Measurements from ENCODE around the gene STIL. TPM values are rescaled to one million over a fixed set of nuclear protein-coding genes. Genes with fewer than 3 reads are reported as not detected.

The STIL gene
- total RNA-seq = 10 to 100 TPM in 1 of 4 donors, 1 to 10 TPM in 3; 3.4 to 16.3 (median 6.5) TPM

DNA sequence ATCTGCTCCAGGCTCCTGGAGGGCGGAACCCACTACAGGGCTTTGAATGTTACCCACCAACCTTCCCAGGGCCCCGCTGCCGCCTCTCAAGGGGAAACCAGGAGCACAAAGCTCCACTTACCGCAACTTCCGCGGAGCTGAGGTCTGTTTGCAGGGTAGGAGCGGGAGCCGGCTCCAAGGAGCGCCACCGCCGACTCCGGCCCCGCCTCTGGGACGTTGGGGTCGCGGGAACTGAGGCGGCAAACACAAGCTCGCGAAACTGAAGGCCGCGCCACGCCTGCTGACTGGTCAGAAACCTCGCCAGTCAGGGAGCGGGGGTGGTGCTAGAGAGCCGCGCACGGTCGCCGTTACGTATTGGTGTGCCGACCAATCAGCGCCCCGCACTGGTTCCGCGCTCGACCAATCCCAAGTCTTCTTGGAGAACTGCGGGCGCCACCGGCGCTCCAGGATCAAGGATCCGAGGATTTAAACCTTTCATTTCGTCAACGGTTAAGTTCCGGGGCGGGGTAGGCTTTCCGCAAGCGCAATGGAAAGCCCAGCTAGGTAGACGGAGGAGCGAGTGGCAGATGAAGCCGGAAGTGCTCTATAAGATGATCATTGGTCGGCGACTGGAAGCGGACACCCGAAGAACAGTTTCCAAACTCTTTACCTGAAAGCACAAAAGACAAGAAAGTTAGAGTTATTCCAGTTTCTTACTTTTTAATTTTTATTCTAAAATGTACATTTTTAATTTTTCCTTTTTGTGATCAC is at the start of gene STIL:
Gene STIL (minus strand): TSS at position 233 of the 750 bp plus-strand sequence. CDS start 3,828 bp downstream, outside the sequence.
- intact Hi-C loops (cut with DNase I; ENCODE audit: low total_unique reads) = no loop called here
- H3K27me3 ChIP-seq = no peaks in the 10 kb centered on the region
- TF ChIP-seq POLR2A (IDR thresholded peaks at IDR 0.05) = peak; percentile 88
- no peak for TF ChIP-seq CTCF (IDR thresholded peaks at IDR 0.05)
- peak; percentile 75 to 91 (median 87) for TF ChIP-seq POLR2AphosphoS5 (IDR thresholded peaks at IDR 0.05)
- no peaks in the 10 kb centered on the region for H3K36me3 ChIP-seq
- H3K9me3 ChIP-seq = no peaks in the 10 kb centered on the region
- H3K4me1 ChIP-seq = peaks cover 0 to 16% (median 7%) of the 10 kb centered on the region in 4 donors
- H3K4me3 ChIP-seq = peak within 1 kb of the TSS; percentile 56 to 88 (median 70)
- peak within 1 kb of the TSS; percentile 82 to 92 (median 88) for H3K27ac ChIP-seq
- WGBS, 2 donors (ENCODE audit: low coverage in 1 of 2) = 0% methylated on average over 10 to 50 of the region's 54 CpGs
- in situ Hi-C loops (cut with MboI; ENCODE audit: low pct_ligation_motif_present in 1 of 4, low pct_unique_long_range_greater_than_20kb in 1 of 4, low sequenced_read_pairs in 3 of 4) = no loop called here
- peak; percentile 99 for DNase-seq

DNA sequence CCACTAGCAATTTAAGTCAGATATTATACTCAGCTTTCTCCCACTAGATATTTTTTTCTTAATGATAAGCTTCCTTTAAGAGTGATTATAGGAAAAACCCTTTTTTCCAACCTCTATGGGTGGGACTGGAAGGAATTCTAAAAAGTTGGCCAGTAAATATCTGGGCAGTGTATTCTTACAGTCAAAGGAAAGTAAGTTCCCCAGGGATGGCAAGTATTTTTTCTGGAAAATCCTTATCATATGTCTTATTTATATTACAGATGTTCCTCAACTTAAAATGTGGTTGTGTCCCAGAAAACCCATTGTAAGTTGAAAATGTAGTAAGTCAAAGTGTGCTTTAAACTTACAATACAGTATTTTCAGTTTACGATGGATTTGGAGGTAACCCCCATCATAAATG is 48.9 kb upstream of the STIL start:
- Histone ChIP-seq H3K27ac (no peak overlapping the region), H3K4me1 (no peaks in the 10 kb centered on the region), H3K27me3 (no peaks in the 10 kb centered on the region), H3K4me3 (no peak overlapping the region), H3K9me3 (no peaks in the 10 kb centered on the region), H3K36me3 (no peaks in the 10 kb centered on the region)
- WGBS, 2 donors (ENCODE audit: low coverage in 1 of 2) = 97 to 100% methylated on average over 1 of the region's 1 CpG
- intact Hi-C loops (cut with DNase I; ENCODE audit: low total_unique reads) = no loop called here
- in situ Hi-C loops (cut with MboI; ENCODE audit: low pct_ligation_motif_present in 1 of 4, low pct_unique_long_range_greater_than_20kb in 1 of 4, low sequenced_read_pairs in 3 of 4) = no loop called here
- TF ChIP-seq EP300 (IDR thresholded peaks at IDR 0.05; ENCODE audit: low read depth) = no peak
- TF ChIP-seq CTCF (IDR thresholded peaks at IDR 0.05) = no peak
- no peak for TF ChIP-seq POLR2AphosphoS5 (IDR thresholded peaks at IDR 0.05)
- TF ChIP-seq POLR2A (IDR thresholded peaks at IDR 0.05) = no peak
- DNase-seq = no peak

- H3K27ac ChIP-seq = no peak overlapping the region
- no peak overlapping the region for H3K4me3 ChIP-seq
- H3K9me3 ChIP-seq = no peaks in the 10 kb centered on the region
- TF ChIP-seq CTCF (IDR thresholded peaks at IDR 0.05) (no peak), POLR2AphosphoS5 (IDR thresholded peaks at IDR 0.05) (no peak), POLR2A (IDR thresholded peaks at IDR 0.05) (no peak)
- in situ Hi-C loops (cut with MboI; ENCODE audit: low pct_ligation_motif_present in 1 of 4, low pct_unique_long_range_greater_than_20kb in 1 of 4, low sequenced_read_pairs in 3 of 4) (no loop called here), intact Hi-C loops (cut with DNase I; ENCODE audit: low total_unique reads) (no loop called here)
- WGBS, 2 donors (ENCODE audit: low coverage in 1 of 2) = 65 to 67% methylated on average over 2 to 3 of the region's 3 CpGs
- no peak for DNase-seq
- H3K27me3 ChIP-seq = no peaks in the 10 kb centered on the region
- peaks cover 0 to 3% (median 0%) of the 10 kb centered on the region in 4 donors for H3K4me1 ChIP-seq
- no peaks in the 10 kb centered on the region for H3K36me3 ChIP-seq
Measured at GRCh38 chr1:47361380-47361779, 47.4 kb upstream of the STIL start.

GRCh38 chr1:47351305-47351704 is 37.4 kb upstream of the STIL start:
- TF ChIP-seq EP300 (IDR thresholded peaks at IDR 0.05; ENCODE audit: low read depth) (no peak), CTCF (IDR thresholded peaks at IDR 0.05) (no peak), POLR2AphosphoS5 (IDR thresholded peaks at IDR 0.05) (no peak), POLR2A (IDR thresholded peaks at IDR 0.05) (no peak)
- WGBS, 2 donors (ENCODE audit: low coverage in 1 of 2) = 80 to 92% methylated on average over 1 to 2 of the region's 2 CpGs
- no peaks in the 10 kb centered on the region for H3K9me3 ChIP-seq
- DNase-seq = no peak
- H3K4me3 ChIP-seq = no peak overlapping the region
- intact Hi-C loops (cut with DNase I; ENCODE audit: low total_unique reads) = no loop called here
- in situ Hi-C loops (cut with MboI; ENCODE audit: low pct_ligation_motif_present in 1 of 4, low pct_unique_long_range_greater_than_20kb in 1 of 4, low sequenced_read_pairs in 3 of 4) = no loop called here
- H3K27me3 ChIP-seq = no peaks in the 10 kb centered on the region
- peaks cover 5 to 20% (median 10%) of the 10 kb centered on the region in 4 donors for H3K4me1 ChIP-seq
- H3K36me3 ChIP-seq = no peaks in the 10 kb centered on the region
- H3K27ac ChIP-seq = no peak overlapping the region

All from transverse colon (tissue), 4 donors.